Measurements from ENCODE around the gene SLC12A8. TPM values are rescaled to one million over a fixed set of nuclear protein-coding genes. Genes with fewer than 3 reads are reported as not detected.

The SLC12A8 gene
- total RNA-seq, 4 donors from 2014 or later = 0.26 to 4.7 (median 0.58) TPM; not detected in 1

DNA sequence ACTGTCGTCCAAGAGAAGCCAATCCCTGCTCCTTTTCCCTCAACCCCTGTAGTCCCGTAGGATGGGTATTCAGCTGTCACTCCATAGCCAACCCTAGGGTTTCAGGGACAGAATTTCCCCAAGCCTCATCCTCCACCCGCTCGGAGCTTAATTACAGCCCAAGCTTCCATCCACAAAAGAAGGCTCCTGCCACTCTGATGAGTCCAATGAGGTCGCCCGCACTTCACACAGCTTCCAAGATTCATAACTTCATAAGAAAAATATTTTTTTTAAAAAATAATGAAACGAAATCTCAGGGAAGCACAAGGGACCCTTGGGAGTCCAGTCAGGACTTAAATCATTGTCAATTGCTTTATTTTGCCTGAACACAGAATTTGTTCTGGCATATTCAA is 75.6 kb downstream of the SLC12A8 start:
- H3K9me3 ChIP-seq = no peaks in the 10 kb centered on the region
- intact Hi-C loops (cut with DNase I; ENCODE audit: low total_unique reads) = no loop called here
- TF ChIP-seq, protein P1, sequence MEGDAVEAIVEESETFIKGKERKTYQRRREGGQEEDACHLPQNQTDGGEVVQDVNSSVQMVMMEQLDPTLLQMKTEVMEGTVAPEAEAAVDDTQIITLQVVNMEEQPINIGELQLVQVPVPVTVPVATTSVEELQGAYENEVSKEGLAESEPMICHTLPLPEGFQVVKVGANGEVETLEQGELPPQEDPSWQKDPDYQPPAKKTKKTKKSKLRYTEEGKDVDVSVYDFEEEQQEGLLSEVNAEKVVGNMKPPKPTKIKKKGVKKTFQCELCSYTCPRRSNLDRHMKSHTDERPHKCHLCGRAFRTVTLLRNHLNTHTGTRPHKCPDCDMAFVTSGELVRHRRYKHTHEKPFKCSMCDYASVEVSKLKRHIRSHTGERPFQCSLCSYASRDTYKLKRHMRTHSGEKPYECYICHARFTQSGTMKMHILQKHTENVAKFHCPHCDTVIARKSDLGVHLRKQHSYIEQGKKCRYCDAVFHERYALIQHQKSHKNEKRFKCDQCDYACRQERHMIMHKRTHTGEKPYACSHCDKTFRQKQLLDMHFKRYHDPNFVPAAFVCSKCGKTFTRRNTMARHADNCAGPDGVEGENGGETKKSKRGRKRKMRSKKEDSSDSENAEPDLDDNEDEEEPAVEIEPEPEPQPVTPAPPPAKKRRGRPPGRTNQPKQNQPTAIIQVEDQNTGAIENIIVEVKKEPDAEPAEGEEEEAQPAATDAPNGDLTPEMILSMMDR (IDR thresholded peaks at IDR 0.05) = no peak
- no peak for TF ChIP-seq POLR2A (IDR thresholded peaks at IDR 0.05)
- H3K4me1 ChIP-seq = peaks cover 0 to 5% of the 10 kb centered on the region in 2 donors
- no peaks in the 10 kb centered on the region for H3K27me3 ChIP-seq
- H3K4me3 ChIP-seq = no peak overlapping the region
- DNase-seq = no peak
- H3K36me3 ChIP-seq = no peaks in the 10 kb centered on the region
- H3K27ac ChIP-seq = peak overlapping the region; percentile 12 to 35

GRCh38 chr3:125136515-125136914 is 76.0 kb downstream of the SLC12A8 start:
- Histone ChIP-seq H3K27ac (no peak overlapping the region), H3K4me1 (peaks cover 0 to 5% of the 10 kb centered on the region in 2 donors), H3K27me3 (no peaks in the 10 kb centered on the region), H3K4me3 (no peak overlapping the region), H3K36me3 (no peaks in the 10 kb centered on the region), H3K9me3 (no peaks in the 10 kb centered on the region)
- DNase-seq = no peak
- TF ChIP-seq, protein P1 (IDR thresholded peaks at IDR 0.05) = no peak
- TF ChIP-seq POLR2A (IDR thresholded peaks at IDR 0.05) = no peak
- intact Hi-C loops (cut with DNase I; ENCODE audit: low total_unique reads) = no loop called here

- no peak for DNase-seq
- Histone ChIP-seq H3K27me3 (no peaks in the 10 kb centered on the region), H3K9me3 (no peaks in the 10 kb centered on the region), H3K27ac (no peak overlapping the region), H3K4me3 (no peak overlapping the region), H3K36me3 (no peaks in the 10 kb centered on the region), H3K4me1 (peaks cover 0 to 5% of the 10 kb centered on the region in 2 donors)
- intact Hi-C loops (cut with DNase I; ENCODE audit: low total_unique reads) = no loop called here
- TF ChIP-seq POLR2A (IDR thresholded peaks at IDR 0.05) = no peak
- TF ChIP-seq, protein P1 (IDR thresholded peaks at IDR 0.05) = no peak
These were observed 77.6 kb downstream of the SLC12A8 start for GRCh38 chr3:125134952-125135351.

DNA sequence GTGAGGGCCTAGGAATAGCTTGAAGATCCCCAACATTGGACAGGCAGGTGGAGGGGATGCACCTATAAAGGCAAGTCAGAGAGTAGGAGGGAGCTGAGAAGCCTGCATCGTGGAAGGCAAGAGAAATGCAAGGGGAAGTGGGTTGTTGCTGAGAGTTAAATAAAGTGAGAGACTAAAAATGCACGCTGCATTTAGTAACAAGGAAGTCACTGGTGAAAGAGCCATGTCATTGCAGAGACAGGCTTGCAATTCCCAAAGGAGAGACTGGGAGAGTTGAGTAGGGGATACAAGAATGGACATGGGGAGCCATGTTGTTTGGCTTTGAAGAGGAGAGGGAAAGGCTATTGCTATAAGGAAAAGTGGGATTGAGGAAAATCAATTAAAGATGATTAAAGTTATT is 79.7 kb downstream of the SLC12A8 start:
- intact Hi-C loops (cut with DNase I; ENCODE audit: low total_unique reads) = no loop called here
- H3K27ac ChIP-seq = no peak overlapping the region
- peaks cover 0 to 5% of the 10 kb centered on the region in 2 donors for H3K4me1 ChIP-seq
- H3K9me3 ChIP-seq = no peaks in the 10 kb centered on the region
- H3K27me3 ChIP-seq = no peaks in the 10 kb centered on the region
- H3K4me3 ChIP-seq = no peak overlapping the region
- DNase-seq = no peak
- TF ChIP-seq, protein P1 (IDR thresholded peaks at IDR 0.05) = no peak
- no peak for TF ChIP-seq POLR2A (IDR thresholded peaks at IDR 0.05)
- no peaks in the 10 kb centered on the region for H3K36me3 ChIP-seq

- peak; percentile 68 to 74 for DNase-seq
- intact Hi-C loops (cut with DNase I; ENCODE audit: low total_unique reads) = no loop called here
- no peaks in the 10 kb centered on the region for H3K27me3 ChIP-seq
- no peaks in the 10 kb centered on the region for H3K4me1 ChIP-seq
- no peak overlapping the region for H3K4me3 ChIP-seq
- H3K9me3 ChIP-seq = no peaks in the 10 kb centered on the region
- no peaks in the 10 kb centered on the region for H3K36me3 ChIP-seq
- TF ChIP-seq, protein P1 (IDR thresholded peaks at IDR 0.05) = no peak
- no peak for TF ChIP-seq POLR2A (IDR thresholded peaks at IDR 0.05)
- H3K27ac ChIP-seq = peak overlapping the region in 1 of 2 donors; percentile 49
These were observed 83.0 kb downstream of the SLC12A8 start for GRCh38 chr3:125129512-125129997.
